PC-3 (cell line): Measurements from ENCODE around the gene RFPL1.

Experiments used
- EZH2 ChIP-seq: fragments of 300-600 bp; sonication (generic); IDR thresholded peaks from one replicate; pipeline ENCODE4 v1.6.1; 2017; ENCODE audit warnings: antibody characterized with exemption, mild to moderate bottlenecking, low read length; ENCODE audit not compliant: unreplicated experiment
- TF ChIP-seq, protein P1 (sequence below): fragments of 300-600 bp; sonication (generic); conservative IDR thresholded peaks from 2 replicates; pipeline ENCODE4 v1.5.1; 2017; ENCODE audit warnings: antibody characterized with exemption, low read depth, mild to moderate bottlenecking, low read length

DNA sequence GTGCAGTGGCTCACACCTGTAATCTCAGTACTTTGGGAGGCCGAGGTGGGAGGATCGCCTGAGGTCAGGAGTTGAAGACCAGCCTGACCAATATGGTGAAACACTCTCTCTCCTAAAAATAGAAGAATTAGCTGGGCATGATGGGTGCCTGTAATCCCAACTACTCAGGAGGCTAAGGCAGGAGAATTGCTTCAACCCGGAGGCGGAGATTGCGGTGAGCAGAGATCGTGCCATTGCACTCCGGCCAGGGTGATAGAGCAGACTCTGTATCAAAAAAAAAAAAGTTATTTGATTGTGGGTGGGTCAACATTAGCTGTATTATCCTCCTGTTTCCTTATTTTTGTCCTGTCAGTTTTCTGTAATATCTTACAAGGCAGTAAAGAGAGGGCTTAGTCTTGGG is 11.9 kb upstream of the RFPL1 start:
- TF ChIP-seq, protein P1, sequence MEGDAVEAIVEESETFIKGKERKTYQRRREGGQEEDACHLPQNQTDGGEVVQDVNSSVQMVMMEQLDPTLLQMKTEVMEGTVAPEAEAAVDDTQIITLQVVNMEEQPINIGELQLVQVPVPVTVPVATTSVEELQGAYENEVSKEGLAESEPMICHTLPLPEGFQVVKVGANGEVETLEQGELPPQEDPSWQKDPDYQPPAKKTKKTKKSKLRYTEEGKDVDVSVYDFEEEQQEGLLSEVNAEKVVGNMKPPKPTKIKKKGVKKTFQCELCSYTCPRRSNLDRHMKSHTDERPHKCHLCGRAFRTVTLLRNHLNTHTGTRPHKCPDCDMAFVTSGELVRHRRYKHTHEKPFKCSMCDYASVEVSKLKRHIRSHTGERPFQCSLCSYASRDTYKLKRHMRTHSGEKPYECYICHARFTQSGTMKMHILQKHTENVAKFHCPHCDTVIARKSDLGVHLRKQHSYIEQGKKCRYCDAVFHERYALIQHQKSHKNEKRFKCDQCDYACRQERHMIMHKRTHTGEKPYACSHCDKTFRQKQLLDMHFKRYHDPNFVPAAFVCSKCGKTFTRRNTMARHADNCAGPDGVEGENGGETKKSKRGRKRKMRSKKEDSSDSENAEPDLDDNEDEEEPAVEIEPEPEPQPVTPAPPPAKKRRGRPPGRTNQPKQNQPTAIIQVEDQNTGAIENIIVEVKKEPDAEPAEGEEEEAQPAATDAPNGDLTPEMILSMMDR: no peak
- TF ChIP-seq EZH2: no peak
